MM.1S (cell line): Measurements from ENCODE around the gene EP300.

Experiments used
- CTCF ChIP-seq: fragments of 300-600 bp; sonication (generic); IDR thresholded peaks from 2 replicates; pipeline ENCODE4 v1.5.1; 2016; ENCODE audit warnings: antibody characterized with exemption, low read length, mixed read lengths
- EZH2 ChIP-seq: fragments of 300-600 bp; sonication (generic); optimal IDR thresholded peaks from 2 replicates; pipeline ENCODE3; 2017; ENCODE audit warnings: low read depth, mild to moderate bottlenecking, antibody characterized with exemption, low read length, mixed read lengths
- EZH2phosphoT487 ChIP-seq: fragments of 300-600 bp; sonication (generic); IDR thresholded peaks from 2 replicates; pipeline ENCODE4 v1.6.1; 2018; ENCODE audit warnings: antibody characterized with exemption, low read length

DNA sequence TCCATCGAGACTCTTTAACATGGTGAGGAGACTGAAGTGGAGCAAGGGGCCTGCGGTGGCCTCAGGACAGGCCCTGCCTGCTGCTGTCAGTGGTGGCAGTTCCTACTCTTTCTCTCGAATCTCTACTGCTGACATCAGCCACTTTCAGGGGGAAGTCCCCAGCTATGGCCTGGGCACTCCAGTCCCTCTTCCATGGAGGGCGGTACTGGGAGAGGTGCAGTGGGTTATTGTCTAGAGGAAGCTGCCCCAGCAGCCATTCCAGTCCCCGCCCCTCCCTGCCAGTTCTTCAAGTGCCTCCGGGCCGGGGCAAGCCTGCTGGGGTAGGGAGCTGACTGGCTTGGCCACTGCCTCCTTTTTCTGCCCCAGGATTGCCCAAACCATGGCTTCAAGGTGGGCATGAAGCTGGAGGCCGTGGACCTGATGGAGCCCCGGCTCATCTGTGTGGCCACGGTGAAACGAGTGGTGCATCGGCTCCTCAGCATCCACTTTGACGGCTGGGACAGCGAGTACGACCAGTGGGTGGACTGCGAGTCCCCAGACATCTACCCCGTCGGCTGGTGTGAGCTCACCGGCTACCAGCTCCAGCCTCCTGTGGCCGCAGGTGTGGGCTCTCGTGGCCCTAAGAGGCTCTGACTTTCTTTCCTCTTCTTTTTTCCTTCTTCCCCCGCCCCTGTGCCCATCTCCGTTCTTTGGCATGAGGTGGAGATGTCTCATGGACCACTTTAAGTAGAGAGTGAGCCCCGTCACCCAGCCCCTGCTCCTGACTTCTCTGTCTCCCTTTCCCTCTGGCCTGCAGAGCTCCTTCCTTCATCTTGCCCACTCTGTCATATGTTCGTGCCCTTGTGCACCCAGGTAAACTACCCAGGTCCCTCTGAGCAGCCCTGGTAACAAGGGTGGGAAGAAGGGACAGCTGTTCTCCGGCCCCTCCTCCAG is 134.6 kb downstream of the EP300 start:
- no peak for TF ChIP-seq CTCF
- TF ChIP-seq EZH2, result no peak
- no peak for TF ChIP-seq EZH2phosphoT487
